GM12892 (cell line): ENCODE data around the gene PHLPP1.

Experiments
- POLR2A ChIP-seq: IDR thresholded peaks from 2 replicates; pipeline ENCODE4 v1.6.1; 2011; ENCODE audit warnings: low read depth, low read length, control low read depth
- TAF1 ChIP-seq: IDR thresholded peaks from 2 replicates; pipeline ENCODE4 v1.6.1; 2011; ENCODE audit warnings: low read depth, mild to moderate bottlenecking, control low read depth, low read length, borderline replicate concordance

- no peak for TF ChIP-seq POLR2A
- TF ChIP-seq TAF1 = no peak
Measured at GRCh38 chr18:62827397-62827796, 112.1 kb downstream of the PHLPP1 start.
